Hematopoietic multipotent progenitor cell treated with erythropoietin and hydrocortisone succinate and interleukin-3 and kit ligand, for 6 days (in vitro differentiated cells): ENCODE data around the gene PMVK.

ENCODE experiments used
- DNase-seq: peaks from one replicate; pipeline ENCODE4 v3.0.0-alpha.2; 2015

PMVK gene

GRCh38 chr1:154966111-154966510, 29.6 kb upstream of the PMVK start:
- no peak for DNase-seq

DNA sequence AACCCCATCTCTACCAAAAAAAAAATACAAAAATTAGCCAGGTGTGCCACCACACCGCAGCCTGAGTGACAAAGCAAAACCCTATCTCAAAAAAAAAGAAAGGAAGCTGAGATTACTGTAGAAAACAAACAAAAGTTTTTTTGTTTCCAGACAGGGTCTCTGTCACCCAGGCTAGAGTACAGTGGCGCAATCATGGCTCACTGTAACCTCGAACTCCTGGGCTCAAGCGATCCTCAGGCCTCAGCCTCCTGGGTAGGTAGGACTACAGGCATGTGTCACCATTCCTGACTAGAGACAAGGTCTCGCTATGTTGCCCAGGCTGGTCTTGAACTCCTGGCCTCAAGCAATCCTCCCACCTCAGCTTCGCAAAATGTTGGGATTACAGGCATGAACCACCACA, 27.8 kb upstream of the PMVK start:
- no peak for DNase-seq

DNA sequence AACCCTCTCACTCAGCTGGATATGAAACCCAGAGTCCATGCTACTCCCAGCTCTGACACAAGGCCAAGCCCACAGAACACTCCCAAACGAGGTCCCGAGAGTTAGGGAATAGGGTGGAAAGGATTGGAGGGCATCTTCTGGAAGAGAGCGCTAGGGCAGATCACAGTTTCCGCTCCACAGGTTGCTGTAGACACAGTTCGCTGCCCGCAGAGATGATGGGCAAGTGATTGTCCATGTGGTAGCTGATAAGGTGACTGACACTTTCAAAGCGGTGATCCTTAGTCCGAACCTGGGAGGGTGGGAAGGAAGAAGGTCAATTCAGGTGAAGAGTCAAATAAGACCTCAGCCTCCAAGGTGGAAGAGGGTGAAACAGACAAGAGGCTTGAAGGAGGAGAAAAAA, 27.1 kb upstream of the PMVK start:
- DNase-seq = no peak

GRCh38 chr1:154962795-154963330, 26.3 kb upstream of the PMVK start:
- DNase-seq = no peak

- peak; percentile 66 for DNase-seq
Measured at GRCh38 chr1:154962156-154962749, 25.7 kb upstream of the PMVK start.

GRCh38 chr1:154961207-154962155, 25.0 kb upstream of the PMVK start, which contains the start of gene PYGO2:
Gene PYGO2, minus strand, starts transcription at chr1:154961782. Its CDS starts 206 bp downstream, at chr1:154961576.
- peak; percentile 83 for DNase-seq

GRCh38 chr1:154960446-154961136, 24.1 kb upstream of the PMVK start:
- DNase-seq = peak; percentile 47

DNA sequence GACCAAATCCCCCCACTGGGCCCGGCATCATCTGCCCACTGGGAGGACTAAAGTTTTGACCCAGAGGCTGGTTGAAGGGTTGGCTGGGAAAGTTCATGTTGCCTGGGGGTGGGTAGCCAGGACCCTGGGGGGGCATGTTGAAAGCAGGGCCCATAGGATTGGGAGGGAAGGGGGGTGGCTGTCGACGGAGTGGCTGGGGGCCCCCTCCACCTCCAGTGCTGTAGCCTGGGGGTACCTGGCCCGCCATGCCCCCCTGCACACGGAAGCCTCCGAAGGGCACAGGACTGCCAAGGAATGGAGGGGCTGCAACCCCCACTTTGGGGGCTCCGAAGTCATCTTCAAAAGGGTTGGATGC, 22.9 kb upstream of the PMVK start:
- DNase-seq = no peak

- no peak for DNase-seq
Measured at GRCh38 chr1:154958681-154959425, 22.3 kb upstream of the PMVK start.

- no peak for DNase-seq
Measured at GRCh38 chr1:154958036-154958435, 21.5 kb upstream of the PMVK start.

DNA sequence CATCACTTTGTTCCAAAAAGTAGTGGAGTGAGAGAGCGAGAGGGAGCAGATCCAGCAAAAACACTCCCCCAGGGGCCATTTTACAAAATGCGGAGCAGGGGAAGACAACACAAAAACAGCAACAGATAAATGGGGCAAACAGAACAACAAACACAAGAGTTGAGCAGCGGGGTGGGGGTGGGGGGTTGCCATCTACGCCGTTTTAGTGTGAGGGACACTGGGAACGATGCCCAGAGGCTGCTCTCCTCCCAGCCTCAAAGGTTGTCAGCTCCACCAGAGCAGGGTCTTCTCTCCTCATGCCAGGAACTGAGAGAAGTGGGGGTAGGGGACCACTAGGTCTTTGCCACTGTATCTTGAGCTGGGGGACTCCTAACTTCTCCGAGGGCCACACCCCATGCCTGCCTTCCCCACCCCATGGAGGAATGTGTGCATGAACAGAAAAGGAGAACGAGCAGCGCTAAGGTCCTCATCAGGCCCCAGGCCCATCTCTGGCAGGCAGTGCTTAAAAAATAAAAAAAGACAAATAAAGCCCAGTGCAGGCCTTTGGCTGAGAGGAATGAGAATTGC, 20.7 kb upstream of the PMVK start:
- DNase-seq = no peak

DNA sequence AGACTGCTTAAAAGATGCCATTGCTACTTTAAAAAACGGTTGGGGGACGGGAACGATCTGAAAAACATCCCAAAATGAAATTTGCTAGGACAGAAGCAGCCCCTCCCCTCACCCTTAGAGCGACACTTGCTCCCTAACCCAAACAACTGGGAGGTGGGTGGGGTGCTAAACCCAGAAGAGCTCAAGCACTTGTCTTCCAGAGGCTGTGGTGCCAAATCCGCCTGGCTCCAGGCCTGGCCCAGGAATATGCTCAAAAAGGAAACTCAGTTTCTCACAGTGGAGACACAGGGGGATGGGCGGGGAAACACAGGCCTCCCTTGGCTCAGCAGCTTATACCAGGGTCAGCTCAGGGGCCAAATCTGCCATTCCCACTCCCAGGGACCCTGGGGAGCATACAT, 20.0 kb upstream of the PMVK start:
- DNase-seq = no peak

DNA sequence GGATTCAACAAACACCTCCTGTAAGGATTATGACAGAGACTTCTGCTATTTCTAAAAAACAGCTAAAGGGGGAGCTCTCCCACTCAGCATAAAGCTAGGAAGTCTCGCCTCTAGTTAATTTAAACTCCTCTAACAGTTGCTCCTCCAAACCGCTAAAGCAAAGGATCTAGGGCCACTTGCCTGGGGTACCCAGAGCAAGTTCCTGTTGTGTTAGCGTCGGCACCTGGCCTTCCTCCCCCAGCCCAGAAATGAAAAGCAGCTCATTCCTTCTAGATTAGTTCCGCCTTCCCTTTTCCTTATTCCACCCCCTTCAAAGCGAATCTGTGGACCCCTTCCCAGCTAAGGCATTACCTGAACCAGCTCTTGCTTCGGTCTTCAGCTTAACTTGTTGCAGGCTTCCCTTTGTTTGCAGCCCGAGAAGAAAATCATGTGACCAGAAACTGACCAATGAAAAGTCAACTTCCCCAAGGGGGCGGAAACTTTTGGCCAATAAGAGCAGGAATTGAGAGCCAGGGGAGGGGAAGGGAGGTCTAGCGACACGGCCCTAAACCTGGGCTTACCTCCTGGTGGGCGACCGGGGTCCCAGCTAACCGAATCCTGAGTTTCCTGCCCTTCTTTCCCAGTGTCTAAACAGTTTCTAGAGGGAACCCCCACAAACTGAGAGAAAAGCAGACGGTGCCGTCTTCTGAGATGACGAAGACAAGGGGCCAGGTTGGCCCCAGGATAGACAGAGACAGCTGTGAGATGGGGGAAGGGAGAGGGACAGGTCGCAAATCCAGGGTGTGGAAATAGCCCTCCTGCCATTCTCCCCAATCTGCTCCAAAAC, 19.4 kb upstream of the PMVK start, which contains the start of gene PBXIP1:
PBXIP1 (minus strand) TSS at position 382 of the 826 bp plus-strand sequence. CDS start 2,378 bp downstream, outside the sequence.
- peak; percentile 95 for DNase-seq

- DNase-seq = peak; percentile 84
Measured at GRCh38 chr1:154955039-154955717, 18.7 kb upstream of the PMVK start.

DNA sequence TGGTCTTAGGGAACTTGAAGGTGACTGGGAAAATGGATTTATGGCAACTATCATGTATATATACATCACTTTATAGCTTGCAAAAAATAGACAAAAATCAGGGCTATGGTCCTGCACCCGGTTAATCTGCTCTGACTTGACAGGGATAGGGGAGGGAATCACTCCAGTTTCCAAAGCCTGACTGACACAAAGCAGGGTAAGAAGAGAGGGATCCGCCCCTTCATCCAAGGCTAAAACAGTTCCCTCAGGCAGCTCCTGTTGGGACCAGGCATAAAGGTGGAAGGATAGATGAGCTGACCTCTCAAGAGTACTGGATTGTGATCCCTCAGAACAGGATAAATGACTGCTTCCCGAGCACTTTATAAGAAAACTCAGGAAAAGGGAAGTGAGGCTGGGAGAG, 18.0 kb upstream of the PMVK start:
- DNase-seq = no peak

- DNase-seq = no peak
Measured at GRCh38 chr1:154953611-154954038, 17.1 kb upstream of the PMVK start.

GRCh38 chr1:154952664-154953063, 16.1 kb upstream of the PMVK start:
- DNase-seq = no peak

- no peak for DNase-seq
Measured at GRCh38 chr1:154951901-154952657, 15.6 kb upstream of the PMVK start.

DNA sequence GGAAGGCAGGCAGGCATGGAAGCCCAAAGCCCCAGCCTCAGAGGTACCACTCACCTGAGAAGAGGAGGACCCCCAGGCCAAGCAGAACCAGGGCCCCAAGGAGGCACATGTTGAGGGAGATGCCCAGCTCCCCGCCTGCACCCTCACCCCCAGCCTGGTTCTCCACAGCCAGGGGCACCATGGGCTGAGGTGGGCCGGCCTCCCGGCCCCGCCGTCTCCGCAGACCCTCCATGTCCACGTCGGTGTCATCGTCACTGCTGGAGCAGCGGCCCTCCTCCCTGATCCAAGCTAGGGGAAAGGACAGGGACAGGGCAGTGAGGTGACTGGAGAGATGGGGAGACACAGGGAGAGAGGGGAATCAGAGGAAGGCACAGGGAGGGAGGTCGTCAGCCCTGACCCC, 11.6 kb upstream of the PMVK start:
- no peak for DNase-seq
